GM23338 (cell line): ENCODE results near the gene LCTL.

Source experiments
- CTCF ChIP-seq, 2 experiments: fragments of 200-600 bp in 1 of 2; sonication (generic) in 1 of 2; conservative IDR thresholded peaks; 2 replicates each; pipeline versions ENCODE4 v1.5.1 to v1.6.1; 2016 to 2017; ENCODE audit warnings: antibody characterized with exemption in 2 of 2, low read depth in 2 of 2, mild to moderate bottlenecking in 2 of 2, moderate library complexity in 1 of 2
- ETS1 ChIP-seq: IDR thresholded peaks from 2 replicates; pipeline ENCODE4 v1.6.1; 2016; ENCODE audit warnings: antibody characterized with exemption
- EZH2 ChIP-seq: fragments of 200-600 bp; sonication (generic); IDR thresholded peaks from one replicate; pipeline ENCODE4 v1.8.0; 2017; ENCODE audit warnings: antibody characterized with exemption, mild to moderate bottlenecking, low read depth; ENCODE audit not compliant: unreplicated experiment
- EZH2phosphoT487 ChIP-seq: fragments of 200-600 bp; sonication (generic); IDR thresholded peaks from one replicate; pipeline ENCODE4 v1.8.1; 2018; ENCODE audit warnings: antibody characterized with exemption; ENCODE audit not compliant: unreplicated experiment
- JUNB ChIP-seq: IDR thresholded peaks from one replicate; pipeline ENCODE4 v1.6.1; 2016; ENCODE audit warnings: antibody characterized with exemption; ENCODE audit not compliant: unreplicated experiment
- NANOG ChIP-seq: IDR thresholded peaks from 2 replicates; pipeline ENCODE4 v1.6.1; 2016; ENCODE audit warnings: antibody characterized with exemption, borderline replicate concordance
- POLR2AphosphoS5 ChIP-seq: IDR thresholded peaks from 2 replicates; pipeline ENCODE4 v1.6.1; 2016; ENCODE audit warnings: antibody characterized with exemption, low read depth
- REST ChIP-seq: IDR thresholded peaks from one replicate; pipeline ENCODE4 v1.6.1; 2018; ENCODE audit warnings: antibody characterized with exemption; ENCODE audit not compliant: unreplicated experiment
- ZNF331 ChIP-seq: fragments of 250-450 bp; sonication (Bioruptor Pico); IDR thresholded peaks from 2 replicates; pipeline ENCODE4 v1.5.0; 2020; ENCODE audit warnings: low read depth, mild to moderate bottlenecking, moderate library complexity

DNA sequence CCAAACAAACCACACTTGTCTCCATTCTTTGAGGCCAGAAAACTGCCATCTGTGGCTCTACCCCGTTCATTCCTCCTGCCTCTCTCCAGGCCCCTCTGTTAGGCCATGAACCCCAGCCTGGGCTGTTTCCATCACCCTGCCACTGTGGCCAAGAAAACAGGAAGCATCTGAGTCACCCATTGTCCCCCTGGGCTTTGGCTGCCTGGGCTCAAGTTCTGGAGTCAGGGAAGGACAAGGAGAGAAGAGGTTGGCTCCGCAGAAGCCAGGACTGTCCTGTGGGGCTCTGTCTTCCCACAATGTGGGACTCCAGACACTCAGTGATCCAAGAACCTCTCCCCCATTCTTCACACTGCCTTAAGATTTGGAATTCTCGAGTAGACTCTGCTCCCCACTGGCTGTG is 14.8 kb upstream of the LCTL start:
- TF ChIP-seq CTCF (conservative IDR thresholded peaks at IDR 0.05; ENCODE audit: low read depth in 2 of 2) (no peak), POLR2AphosphoS5 (no peak), EZH2 (no peak), REST (no peak), EZH2phosphoT487 (no peak), ZNF331 (CRISPR knock-in tag) (no peak), ETS1 (no peak), JUNB (no peak), NANOG (no peak)
